Medulla oblongata (tissue), 1 donor: ENCODE measurements around the gene DMBX1.

Source experiments
- DNase-seq: peaks from one replicate; pipeline ENCODE4 v3.0.0-alpha.2; 2015; ENCODE audit errors: extremely low spot score

The DMBX1 gene

GRCh38 chr1:46459315-46459714, 30.3 kb upstream of the DMBX1 start:
- DNase-seq: no peak

DNA sequence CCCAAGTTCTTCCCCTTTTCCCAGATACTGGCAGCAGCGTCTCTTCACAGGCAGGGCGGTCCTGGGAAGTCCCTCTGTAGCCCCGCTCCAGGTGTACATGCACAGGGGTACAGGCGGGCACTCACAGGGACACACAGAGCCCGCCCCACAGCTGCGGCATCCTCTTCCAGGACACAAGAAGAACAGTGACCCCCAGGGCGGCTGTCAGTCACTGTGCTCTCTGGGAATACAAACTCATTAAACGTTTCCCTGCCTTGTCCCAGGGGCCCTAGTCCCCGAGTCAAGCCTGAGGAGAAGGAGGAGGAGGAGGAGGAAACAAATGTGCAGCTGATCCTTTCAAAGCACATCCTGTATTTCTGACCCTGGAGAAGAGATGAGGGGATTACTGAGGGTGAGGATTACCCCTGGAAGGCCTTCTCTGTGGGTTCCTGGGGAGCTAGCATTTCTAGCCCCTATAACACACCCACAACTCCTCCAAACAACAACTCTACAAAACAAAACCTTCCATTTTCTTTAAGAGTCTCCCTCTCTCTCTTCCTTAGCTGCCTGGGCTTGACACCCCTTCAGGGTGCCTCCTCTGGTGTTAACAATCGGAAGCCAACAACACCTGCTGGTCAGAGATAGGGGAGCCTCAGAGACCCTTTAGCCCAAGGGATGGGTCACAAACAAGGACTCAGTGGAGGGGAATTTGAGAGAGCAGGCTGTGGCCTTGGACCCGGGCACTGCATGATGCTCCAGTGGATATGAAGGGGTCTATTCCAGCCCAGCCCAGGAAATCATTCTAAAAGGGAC, 28.4 kb upstream of the DMBX1 start:
- no peak for DNase-seq

DNA sequence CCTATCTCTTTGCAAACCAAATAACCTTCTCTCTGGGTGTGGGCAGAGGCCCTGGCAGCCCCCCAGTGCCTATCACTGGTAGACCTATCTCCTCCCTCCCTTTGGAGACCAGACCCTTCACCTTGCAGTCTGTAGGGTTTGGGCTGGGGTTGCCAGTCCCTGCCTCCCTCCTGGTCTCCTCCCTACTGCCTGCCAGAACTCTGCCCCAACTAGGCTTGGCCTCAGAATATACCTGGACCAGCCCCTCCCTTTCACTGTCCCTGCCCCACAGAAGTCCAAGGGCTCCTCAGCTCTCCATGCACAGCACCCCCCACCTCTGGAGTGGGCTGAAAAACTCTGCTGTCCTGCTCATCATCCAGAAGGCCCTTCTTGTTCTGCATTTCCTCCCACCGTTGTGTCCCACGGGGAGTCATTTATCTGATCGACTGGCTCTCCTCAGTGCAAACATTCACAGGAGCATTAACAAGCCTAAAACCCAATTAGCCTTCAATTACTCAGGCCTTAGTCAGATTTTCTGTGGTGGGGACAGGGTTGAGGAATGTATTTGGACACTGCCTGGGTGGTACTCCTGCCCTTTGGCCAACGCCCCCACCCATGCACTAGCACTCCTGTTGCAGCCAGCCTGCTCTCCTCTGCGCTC, 27.7 kb upstream of the DMBX1 start:
- DNase-seq: no peak

- DNase-seq: no peak
Measured at GRCh38 chr1:46464013-46464548, 25.6 kb upstream of the DMBX1 start.

DNA sequence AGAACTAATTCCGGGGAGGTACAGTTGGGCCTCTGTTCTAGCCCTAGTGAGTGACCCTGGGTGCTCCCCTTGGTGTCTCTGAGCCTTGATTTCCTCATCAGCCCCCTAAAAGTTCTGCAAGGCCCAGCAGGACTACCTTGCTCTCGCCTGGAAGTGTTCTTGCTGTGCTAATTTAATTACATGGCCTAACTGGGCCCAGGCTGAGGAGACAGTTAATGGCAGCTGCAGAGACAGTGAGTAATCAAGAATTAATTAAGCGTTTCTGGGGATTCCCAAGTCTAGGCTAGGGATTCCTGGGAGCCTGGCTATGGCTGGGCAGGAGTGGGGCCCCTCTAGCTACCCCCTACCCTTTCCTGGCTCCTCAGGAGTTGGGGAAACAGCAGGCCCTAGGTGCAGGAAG, 24.7 kb upstream of the DMBX1 start:
- no peak for DNase-seq

GRCh38 chr1:46465981-46466476, 23.6 kb upstream of the DMBX1 start:
- DNase-seq: no peak

GRCh38 chr1:46466477-46467182, 23.0 kb upstream of the DMBX1 start:
- DNase-seq: peak; percentile 8

GRCh38 chr1:46467183-46467504, 22.5 kb upstream of the DMBX1 start:
- DNase-seq: no peak

GRCh38 chr1:46469881-46470280, 19.8 kb upstream of the DMBX1 start:
- no peak for DNase-seq

- DNase-seq: no peak
Measured at GRCh38 chr1:46471848-46472492, 17.7 kb upstream of the DMBX1 start.

DNA sequence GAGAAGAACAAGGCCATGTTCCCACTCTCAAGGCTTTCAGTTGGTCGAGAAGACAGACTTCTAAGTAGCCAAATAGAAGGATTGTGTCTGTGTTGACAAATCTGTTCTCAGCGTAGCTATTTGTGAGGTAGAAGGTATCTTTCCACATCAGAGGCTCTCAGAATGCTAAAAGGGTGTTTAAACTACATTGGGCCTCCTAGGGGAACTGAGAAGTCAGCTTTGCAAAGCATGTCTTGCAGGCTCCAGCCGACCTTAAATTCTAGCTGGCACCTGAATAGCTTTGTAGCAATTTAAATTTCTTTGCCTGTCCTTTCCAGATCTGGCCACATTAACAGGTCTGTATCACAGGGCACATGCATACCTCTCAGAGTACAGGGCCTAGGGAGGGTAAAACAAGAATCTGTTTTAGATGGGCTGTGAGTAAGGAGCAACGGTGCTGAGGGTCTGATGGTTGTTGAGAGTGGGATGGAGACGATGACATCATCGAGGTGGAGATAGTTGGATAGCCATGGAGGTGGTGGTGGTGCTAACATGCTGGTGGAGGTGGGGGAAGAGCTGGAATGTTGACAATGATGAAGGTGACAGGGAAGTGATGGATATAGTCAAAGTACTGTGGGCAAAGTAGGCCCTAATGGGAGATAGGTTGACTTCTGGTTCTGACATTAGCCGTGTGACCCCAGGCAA, 17.0 kb upstream of the DMBX1 start:
- no peak for DNase-seq

- no peak for DNase-seq
Measured at GRCh38 chr1:46473991-46474390, 15.6 kb upstream of the DMBX1 start.

DNA sequence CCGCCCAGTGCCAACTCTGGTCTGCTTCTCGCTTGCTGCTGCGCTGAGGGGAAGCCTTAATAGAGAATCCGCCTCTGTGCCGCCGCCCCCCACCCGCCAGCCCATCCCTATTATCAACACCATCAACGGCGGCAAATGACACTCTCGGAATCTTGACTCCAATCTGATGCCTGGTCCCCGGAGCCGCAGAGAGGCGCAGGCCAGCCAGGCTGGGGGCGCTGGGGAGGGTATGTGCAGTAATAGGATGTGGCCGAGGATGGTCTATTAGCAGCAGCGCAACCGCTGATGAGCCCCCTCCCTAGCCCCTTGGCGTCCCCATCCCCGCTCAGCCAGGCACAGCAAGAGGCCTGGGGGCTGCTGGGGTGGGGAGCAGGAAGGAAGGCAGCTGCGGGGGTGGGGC, 15.1 kb upstream of the DMBX1 start:
- DNase-seq: no peak

DNA sequence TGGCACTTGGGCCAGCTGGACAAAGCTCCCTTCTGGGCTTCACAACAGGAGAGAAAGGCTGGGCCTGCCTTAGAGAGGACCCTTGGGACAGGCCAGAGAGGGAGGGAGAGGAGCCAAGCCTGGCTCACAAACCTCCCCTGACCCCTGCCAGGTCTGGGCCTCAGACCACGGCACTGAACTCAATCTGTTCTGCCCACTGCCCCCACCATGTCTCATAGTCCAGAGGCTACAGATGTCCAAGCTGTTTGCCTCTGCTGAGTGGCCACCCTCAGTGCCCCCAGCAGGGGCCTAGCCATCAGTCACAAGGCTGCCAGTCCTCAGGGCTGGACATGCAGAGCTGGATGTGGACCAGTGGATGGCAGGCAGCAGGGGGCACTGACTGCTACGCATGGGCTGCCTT, 13.0 kb upstream of the DMBX1 start:
- DNase-seq: no peak

DNA sequence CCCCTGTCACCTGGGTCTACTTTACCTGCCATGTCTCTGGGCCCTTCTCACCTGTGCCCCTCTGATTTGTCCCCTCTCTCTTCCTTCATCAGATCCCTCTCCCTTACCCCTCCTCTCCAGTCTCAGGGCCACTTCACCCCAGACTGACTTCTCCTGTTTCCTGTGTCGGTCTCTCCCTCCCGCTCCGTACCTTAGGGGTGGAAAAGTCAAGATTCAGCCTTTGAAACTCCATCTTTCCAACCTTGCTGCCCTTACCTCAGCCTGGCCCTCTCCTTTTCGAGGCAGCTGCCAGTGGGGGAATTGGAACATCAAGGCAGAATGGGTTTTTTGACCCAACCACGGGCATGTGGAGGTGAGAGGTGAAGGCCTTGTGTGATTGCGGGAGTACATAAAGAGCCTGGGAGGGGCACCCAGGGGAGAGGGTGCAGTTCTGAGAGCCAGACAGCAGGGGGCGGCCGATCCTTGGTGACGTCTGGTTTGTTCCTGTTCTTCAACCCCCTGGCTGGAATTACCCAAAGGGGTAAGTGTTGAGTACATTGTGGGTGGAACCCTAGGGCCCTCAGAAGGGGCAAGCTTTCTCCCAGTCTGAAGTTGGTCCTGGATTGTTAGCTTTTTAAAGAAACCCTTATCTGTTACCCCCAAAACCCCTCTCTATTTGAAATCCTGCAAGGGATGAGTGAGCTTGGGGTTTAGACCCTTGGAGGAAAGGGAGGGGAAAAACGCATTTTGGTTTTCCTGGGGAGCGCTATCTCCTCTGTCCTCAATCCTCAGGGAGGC, 12.3 kb upstream of the DMBX1 start:
- DNase-seq: peak; percentile 75

DNA sequence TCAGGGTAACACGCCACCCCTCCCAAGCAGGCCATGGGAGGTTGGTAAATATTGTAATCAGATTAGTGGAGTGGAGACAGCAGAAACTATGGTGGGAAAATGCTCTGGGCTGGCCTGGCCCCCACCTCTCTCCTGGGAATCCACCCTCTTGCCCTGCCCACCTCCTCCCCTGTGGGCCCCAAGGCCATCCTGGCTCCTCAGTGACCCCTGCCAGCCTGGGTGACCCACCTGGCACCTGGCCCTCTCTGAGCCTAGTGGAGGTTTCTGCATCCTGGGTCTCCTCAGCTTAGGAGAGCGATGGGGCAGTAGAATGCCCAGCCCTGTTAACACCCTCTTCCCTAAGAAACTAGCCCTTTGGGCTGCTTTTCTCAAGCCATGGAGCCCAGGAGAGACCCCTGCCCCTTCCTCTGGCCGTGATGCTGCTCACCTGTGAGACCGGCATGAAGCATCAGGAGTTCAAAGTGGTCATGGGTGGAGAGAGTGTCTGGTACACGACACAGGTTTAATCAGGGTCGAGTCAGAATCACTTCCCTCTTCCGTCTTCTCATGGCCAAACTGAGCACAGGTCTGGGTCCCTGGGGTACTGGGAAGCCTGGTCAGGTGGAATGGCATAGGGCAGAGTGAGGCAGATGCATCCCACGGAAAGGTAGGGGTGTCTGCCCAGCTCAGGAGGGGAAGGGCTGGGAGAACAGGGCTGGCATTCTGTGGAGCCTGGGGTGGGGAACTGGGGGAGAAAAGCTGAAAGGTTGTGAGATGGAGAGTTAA, 10.7 kb upstream of the DMBX1 start:
- no peak for DNase-seq

GRCh38 chr1:46479744-46480350, 9.8 kb upstream of the DMBX1 start:
- no peak for DNase-seq

DNA sequence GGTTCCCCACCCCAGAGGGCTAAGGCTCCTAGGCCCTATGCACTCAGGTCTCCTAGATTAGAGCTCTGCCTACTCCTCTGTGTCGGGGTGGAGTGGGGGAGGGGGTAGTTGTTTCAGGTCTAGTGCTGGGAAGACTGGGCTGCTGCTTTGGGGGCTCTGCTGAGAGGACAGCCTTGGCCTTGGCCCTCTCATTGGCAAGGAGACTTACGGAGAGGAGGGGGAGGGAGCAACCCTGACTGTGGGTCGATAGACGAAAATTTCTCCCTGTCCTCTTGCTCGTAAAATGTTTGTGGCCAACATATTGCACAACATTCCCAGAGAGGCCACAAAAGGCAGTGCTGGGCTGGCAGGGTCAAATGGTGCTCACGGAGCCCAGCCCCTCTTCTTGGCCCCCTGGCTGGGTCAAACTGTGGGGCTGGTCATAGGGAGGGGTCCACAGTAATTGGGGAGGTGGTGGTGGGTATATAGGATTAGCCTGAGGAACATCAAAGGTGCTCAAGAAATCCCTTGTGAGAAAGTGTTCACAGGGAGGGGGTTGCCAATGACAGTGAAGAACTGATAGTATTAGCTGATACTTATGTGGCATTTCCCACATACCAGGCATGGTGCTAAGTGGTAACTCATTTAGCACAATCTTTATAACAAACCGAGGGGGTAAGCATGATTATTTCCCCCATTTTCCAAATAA, 8.5 kb upstream of the DMBX1 start:
- DNase-seq: no peak

DNA sequence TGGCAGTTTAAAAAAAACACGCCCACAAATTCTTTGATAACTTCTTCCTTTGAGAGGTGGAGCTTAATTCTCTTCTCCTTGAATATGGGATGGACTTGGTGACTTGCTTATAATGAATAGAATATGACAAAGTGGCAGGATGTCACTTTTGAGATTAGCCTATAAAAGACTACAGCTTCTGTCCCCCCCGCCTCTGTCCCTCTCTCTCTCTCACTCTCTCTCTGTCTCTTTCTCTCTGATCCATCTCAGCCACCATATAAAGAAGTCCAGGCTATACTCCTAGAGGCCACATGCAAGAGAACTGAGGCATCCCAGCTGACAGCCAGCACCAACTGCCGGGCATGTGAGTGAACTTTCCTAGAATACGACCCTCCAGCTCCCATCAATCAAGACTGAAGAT, 7.7 kb upstream of the DMBX1 start:
- no peak for DNase-seq
